Measurements from ENCODE around the gene PRPF4.

Gene PRPF4

DNA sequence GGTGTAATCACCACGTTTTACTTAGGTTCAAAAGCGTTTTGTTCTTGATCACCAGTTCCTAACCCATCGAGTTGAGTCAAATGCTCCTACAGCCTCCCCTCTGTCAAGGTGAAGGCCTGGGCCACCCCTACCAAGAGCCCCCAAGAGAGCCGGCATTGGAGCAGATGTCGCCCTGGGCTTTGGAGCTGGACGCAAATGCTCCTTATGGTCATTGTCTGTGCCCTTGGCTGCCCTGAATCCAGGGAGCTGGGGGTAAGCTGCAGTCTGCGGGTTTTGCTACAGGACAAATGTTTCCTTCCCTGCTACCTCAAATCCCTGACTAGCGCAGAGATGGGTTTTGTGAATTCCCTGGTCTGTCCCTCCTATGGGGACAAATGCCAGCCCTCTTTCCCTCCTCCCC lies 22.9 kb downstream of the PRPF4 start:
- TF ChIP-seq, protein P1, sequence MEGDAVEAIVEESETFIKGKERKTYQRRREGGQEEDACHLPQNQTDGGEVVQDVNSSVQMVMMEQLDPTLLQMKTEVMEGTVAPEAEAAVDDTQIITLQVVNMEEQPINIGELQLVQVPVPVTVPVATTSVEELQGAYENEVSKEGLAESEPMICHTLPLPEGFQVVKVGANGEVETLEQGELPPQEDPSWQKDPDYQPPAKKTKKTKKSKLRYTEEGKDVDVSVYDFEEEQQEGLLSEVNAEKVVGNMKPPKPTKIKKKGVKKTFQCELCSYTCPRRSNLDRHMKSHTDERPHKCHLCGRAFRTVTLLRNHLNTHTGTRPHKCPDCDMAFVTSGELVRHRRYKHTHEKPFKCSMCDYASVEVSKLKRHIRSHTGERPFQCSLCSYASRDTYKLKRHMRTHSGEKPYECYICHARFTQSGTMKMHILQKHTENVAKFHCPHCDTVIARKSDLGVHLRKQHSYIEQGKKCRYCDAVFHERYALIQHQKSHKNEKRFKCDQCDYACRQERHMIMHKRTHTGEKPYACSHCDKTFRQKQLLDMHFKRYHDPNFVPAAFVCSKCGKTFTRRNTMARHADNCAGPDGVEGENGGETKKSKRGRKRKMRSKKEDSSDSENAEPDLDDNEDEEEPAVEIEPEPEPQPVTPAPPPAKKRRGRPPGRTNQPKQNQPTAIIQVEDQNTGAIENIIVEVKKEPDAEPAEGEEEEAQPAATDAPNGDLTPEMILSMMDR (IDR thresholded peaks at IDR 0.05): no peak

GRCh38 chr9:113298924-113299770 lies 23.7 kb downstream of the PRPF4 start:
- TF ChIP-seq, protein P1 (IDR thresholded peaks at IDR 0.05): no peak

- TF ChIP-seq, protein P1 (IDR thresholded peaks at IDR 0.05): no peak
Observed at GRCh38 chr9:113299800-113300292, 24.4 kb downstream of the PRPF4 start.

GRCh38 chr9:113301548-113301947 lies 26.1 kb downstream of the PRPF4 start:
- TF ChIP-seq, protein P1 (IDR thresholded peaks at IDR 0.05): no peak

- TF ChIP-seq, protein P1 (IDR thresholded peaks at IDR 0.05): no peak
Observed at GRCh38 chr9:113302792-113303418, 27.4 kb downstream of the PRPF4 start, which contains the start of gene RNF183. Gene RNF183, minus strand, starts transcription at chr9:113303376. Its CDS starts 5,192 bp downstream, at chr9:113298184.

GRCh38 chr9:113306566-113306965 lies 31.1 kb downstream of the PRPF4 start:
- TF ChIP-seq, protein P1 (IDR thresholded peaks at IDR 0.05): no peak

DNA sequence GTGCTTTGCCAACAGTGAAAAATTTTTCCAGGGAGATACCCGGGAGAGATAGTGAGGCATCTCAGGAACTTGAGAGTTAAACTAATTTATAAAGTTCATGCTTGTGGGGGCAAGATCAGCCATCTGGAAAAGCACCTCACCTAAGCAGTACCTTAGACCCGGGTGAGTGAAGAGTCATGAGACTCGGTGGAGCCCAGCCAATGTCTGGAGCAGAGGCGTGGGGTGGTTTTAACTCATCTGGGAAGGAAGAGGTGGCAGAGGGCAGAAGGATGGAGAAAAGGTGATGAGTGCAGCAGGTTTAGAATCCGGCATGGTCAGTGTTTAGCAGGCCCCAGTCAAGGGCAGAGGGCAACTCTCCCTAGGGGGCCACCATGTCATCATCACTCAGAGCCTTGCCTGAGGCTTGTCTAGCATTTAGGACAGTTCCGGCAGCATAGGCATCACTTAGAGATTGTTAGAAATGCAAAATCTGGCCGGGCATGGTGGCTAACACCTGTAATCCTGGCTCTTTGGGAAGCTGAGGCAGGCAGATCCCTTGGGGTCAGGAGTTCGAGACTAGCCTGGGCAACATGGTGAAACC lies 32.0 kb downstream of the PRPF4 start:
- TF ChIP-seq, protein P1 (IDR thresholded peaks at IDR 0.05): no peak

Measured in LNCAP (cell line).